SU-DHL-6 (cell line): Measurements from ENCODE around the gene PDGFA.

Experiments used
- H2AFZ ChIP-seq: fragments of 200-600 bp; sonication (generic); 2 replicates; pipeline ENCODE4 v1.6.1; 2014; ENCODE audit warnings: low read depth, mild to moderate bottlenecking, moderate library complexity, mixed read lengths, antibody characterized with exemption, low read length; ENCODE audit not compliant: severe bottlenecking
- H3F3A ChIP-seq: fragments of 200-600 bp; shearing (Covaris generic); 2 replicates; pipeline ENCODE4 v1.6.0; 2016; ENCODE audit warnings: antibody characterized with exemption, mild to moderate bottlenecking; ENCODE audit not compliant: insufficient read depth
- H3K27ac ChIP-seq: fragments of 200-600 bp; sonication (generic); 2 replicates; pipeline ENCODE4 v1.5.1; 2016; ENCODE audit warnings: low read depth, mild to moderate bottlenecking, low read length, moderate library complexity, mixed read lengths
- H3K27me3 ChIP-seq: fragments of 200-600 bp; sonication (generic), shearing (Covaris generic); 2 replicates; pipeline ENCODE4 v1.6.0; 2014; ENCODE audit warnings: mild to moderate bottlenecking, low read length
- H3K36me3 ChIP-seq: fragments of 200-600 bp; sonication (generic); 2 replicates; pipeline ENCODE4 v1.6.1; 2014; ENCODE audit warnings: mild to moderate bottlenecking, low read length, mixed read lengths
- H3K4me2 ChIP-seq: fragments of 300-600, 200-600 bp; shearing (Covaris generic), sonication (generic); 2 replicates; pipeline ENCODE4 v1.6.0; 2014; ENCODE audit warnings: low read length, low read depth, mild to moderate bottlenecking; ENCODE audit not compliant: poor library complexity, severe bottlenecking
- H3K4me3 ChIP-seq: fragments of 200-600 bp; sonication (generic); 2 replicates; pipeline ENCODE4 v1.5.1; 2014; ENCODE audit warnings: antibody characterized with exemption, low read length, mild to moderate bottlenecking, mixed read lengths; ENCODE audit not compliant: insufficient read depth, poor library complexity, severe bottlenecking
- H3K79me2 ChIP-seq: fragments of 200-600 bp; sonication (generic); 2 replicates; pipeline ENCODE4 v1.6.1; 2014; ENCODE audit warnings: mild to moderate bottlenecking, low read length, moderate library complexity; ENCODE audit not compliant: insufficient read depth
- H3K9ac ChIP-seq: fragments of 200-600 bp; sonication (generic); 2 replicates; pipeline ENCODE4 v1.7.0; 2014; ENCODE audit warnings: mild to moderate bottlenecking, low read length
- H3K9me2 ChIP-seq: fragments of 200-600 bp; sonication (generic); replicated peaks from 2 replicates; pipeline ENCODE4 v1.6.1; 2014; ENCODE audit warnings: low read length; ENCODE audit not compliant: insufficient read depth
- H3K9me3 ChIP-seq: fragments of 200-600 bp; sonication (generic); 2 replicates; pipeline ENCODE4 v1.6.1; 2014; ENCODE audit warnings: low read length, mixed read lengths; ENCODE audit not compliant: insufficient read depth
- H4K20me1 ChIP-seq: fragments of 200-600 bp; sonication (generic); 2 replicates; pipeline ENCODE4 v1.6.1; 2014; ENCODE audit warnings: low read depth, mild to moderate bottlenecking, antibody characterized with exemption, low read length, moderate library complexity, mixed read lengths
- CTCF ChIP-seq: fragments of 200-600 bp; sonication (generic); IDR thresholded peaks from one replicate; pipeline ENCODE4 v1.5.1; 2017; ENCODE audit warnings: antibody characterized with exemption, mild to moderate bottlenecking, low read length, moderate library complexity; ENCODE audit not compliant: insufficient read depth, poor library complexity, severe bottlenecking
- EZH2phosphoT487 ChIP-seq: fragments of 200-600 bp; sonication (generic), shearing (Covaris generic); conservative IDR thresholded peaks from 2 replicates; pipeline ENCODE4 v1.6.1; 2018; ENCODE audit warnings: mild to moderate bottlenecking, antibody characterized with exemption, low read length, moderate library complexity, mixed read lengths

PDGFA gene

GRCh38 chr7:520503-521161, 986 bp upstream of the PDGFA start:
- Histone ChIP-seq H3K9me3 (no peaks in the 10 kb centered on the region), H3K27ac (no peak overlapping the region), H3K9ac (no peak overlapping the region), H2AFZ (no peak overlapping the region), H3K4me2 (no peak overlapping the region), H4K20me1 (no peaks in the 10 kb centered on the region), H3K79me2 (no peaks in the 10 kb centered on the region), H3K27me3 (no peaks in the 10 kb centered on the region), H3K36me3 (no peaks in the 10 kb centered on the region), H3K9me2 (no peaks in the 10 kb centered on the region), H3K4me3 (no peak overlapping the region), H3F3A (no peaks in the 10 kb centered on the region)
- TF ChIP-seq CTCF (no peak), EZH2phosphoT487 (no peak)

- H3F3A ChIP-seq, result no peaks in the 10 kb centered on the region
- H4K20me1 ChIP-seq, result no peaks in the 10 kb centered on the region
- H3K9me2 ChIP-seq, result no peaks in the 10 kb centered on the region
- no peaks in the 10 kb centered on the region for H3K79me2 ChIP-seq
- H3K4me2 ChIP-seq, result peak overlapping the region; percentile 34
- no peak overlapping the region for H3K9ac ChIP-seq
- H3K27me3 ChIP-seq, result no peaks in the 10 kb centered on the region
- no peak overlapping the region for H3K4me3 ChIP-seq
- H2AFZ ChIP-seq, result no peak overlapping the region
- H3K36me3 ChIP-seq, result no peaks in the 10 kb centered on the region
- TF ChIP-seq EZH2phosphoT487, result no peak
- H3K9me3 ChIP-seq, result no peaks in the 10 kb centered on the region
- no peak overlapping the region for H3K27ac ChIP-seq
Observed at GRCh38 chr7:518630-519483, 789 bp downstream of the PDGFA start.

- Histone ChIP-seq H3K4me2 (no peak overlapping the region), H2AFZ (no peak overlapping the region), H3K4me3 (no peak overlapping the region), H3K9ac (no peak overlapping the region), H3K27me3 (no peaks in the 10 kb centered on the region), H3K79me2 (no peaks in the 10 kb centered on the region), H3K36me3 (no peaks in the 10 kb centered on the region), H3K9me2 (no peaks in the 10 kb centered on the region), H3F3A (no peaks in the 10 kb centered on the region), H4K20me1 (no peaks in the 10 kb centered on the region), H3K27ac (no peak overlapping the region), H3K9me3 (no peaks in the 10 kb centered on the region)
- TF ChIP-seq CTCF (no peak), EZH2phosphoT487 (no peak)
Observed at GRCh38 chr7:517774-518629, 1.6 kb downstream of the PDGFA start.
